ENCODE results near the gene PFN2. TPM values are rescaled to one million over a fixed set of nuclear protein-coding genes. Genes with fewer than 3 reads are reported as not detected.

Gene PFN2
- polyA plus RNA-seq, result 124 TPM
- long read RNA-seq, donor 1, transcript PFN2-203 (3 exons, 1,780 nt), result minor isoform, 14 of 35 reads
- long read RNA-seq, donor 1, transcript PFN2-201 (3 exons, 2,261 nt), result major isoform, 18 of 35 reads
- long read RNA-seq, donor 1, partial matches to known transcripts, result 0 of 35 reads
- long read RNA-seq, donor 1, other reads (novel, unspliced or antisense), result 0 of 35 reads
- long read RNA-seq, donor 2, transcript PFN2-205 (2 exons, 613 nt), result minor isoform, 5 of 93 reads
- long read RNA-seq, donor 2, transcript PFN2-203 (3 exons, 1,780 nt), result major isoform, 45 of 93 reads
- long read RNA-seq, donor 2, transcript PFN2-201 (3 exons, 2,261 nt), result minor isoform, 40 of 93 reads
- long read RNA-seq, donor 2, partial matches to known transcripts, result 0 of 93 reads
- long read RNA-seq, donor 2, other reads (novel, unspliced or antisense), result 0 of 93 reads
- long read RNA-seq, donor 3, result 0 reads
- long read RNA-seq, donor 4, transcript PFN2-201 (3 exons, 2,261 nt), result major isoform, 5 of 9 reads
- long read RNA-seq, donor 4, partial matches to known transcripts, result 0 of 9 reads
- long read RNA-seq, donor 4, other reads (novel, unspliced or antisense), result 0 of 9 reads
- long read RNA-seq, donor 5, transcript PFN2-201 (3 exons, 2,261 nt), result major isoform, 25 of 48 reads
- long read RNA-seq, donor 5, transcript PFN2-203 (3 exons, 1,780 nt), result minor isoform, 22 of 48 reads
- long read RNA-seq, donor 5, partial matches to known transcripts, result 0 of 48 reads
- long read RNA-seq, donor 5, other reads (novel, unspliced or antisense), result 0 of 48 reads
- long read RNA-seq, donor 6, transcript PFN2-201 (3 exons, 2,261 nt), result minor isoform, 24 of 57 reads
- long read RNA-seq, donor 6, transcript PFN2-203 (3 exons, 1,780 nt), result major isoform, 32 of 57 reads
- long read RNA-seq, donor 6, partial matches to known transcripts, result 0 of 57 reads
- long read RNA-seq, donor 6, other reads (novel, unspliced or antisense), result 0 of 57 reads
- long read RNA-seq, donor 7, transcript PFN2-201 (3 exons, 2,261 nt), result minor isoform, 20 of 48 reads
- long read RNA-seq, donor 7, transcript PFN2-203 (3 exons, 1,780 nt), result major isoform, 27 of 48 reads
- long read RNA-seq, donor 7, partial matches to known transcripts, result 0 of 48 reads
- long read RNA-seq, donor 7, other reads (novel, unspliced or antisense), result 0 of 48 reads
- long read RNA-seq, donor 8, transcript PFN2-203 (3 exons, 1,780 nt), result minor isoform, 30 of 73 reads
- long read RNA-seq, donor 8, transcript PFN2-201 (3 exons, 2,261 nt), result major isoform, 40 of 73 reads
- long read RNA-seq, donor 8, partial matches to known transcripts, result 0 of 73 reads
- long read RNA-seq, donor 8, other reads (novel, unspliced or antisense), result 0 of 73 reads
- long read RNA-seq, donor 9, transcript PFN2-203 (3 exons, 1,780 nt), result major isoform, 41 of 79 reads
- long read RNA-seq, donor 9, transcript PFN2-201 (3 exons, 2,261 nt), result minor isoform, 34 of 79 reads
- long read RNA-seq, donor 9, partial matches to known transcripts, result 0 of 79 reads
- long read RNA-seq, donor 9, other reads (novel, unspliced or antisense), result 0 of 79 reads
- long read RNA-seq, donor 10, transcript PFN2-201 (3 exons, 2,261 nt), result minor isoform, 28 of 77 reads
- long read RNA-seq, donor 10, transcript PFN2-203 (3 exons, 1,780 nt), result major isoform, 41 of 77 reads
- long read RNA-seq, donor 10, transcript PFN2-205 (2 exons, 613 nt), result minor isoform, 6 of 77 reads
- long read RNA-seq, donor 10, partial matches to known transcripts, result 0 of 77 reads
- long read RNA-seq, donor 10, other reads (novel, unspliced or antisense), result 0 of 77 reads
- long read RNA-seq, donor 11, transcript PFN2-201 (3 exons, 2,261 nt), result minor isoform, 23 of 50 reads
- long read RNA-seq, donor 11, transcript PFN2-203 (3 exons, 1,780 nt), result major isoform, 25 of 50 reads
- long read RNA-seq, donor 11, partial matches to known transcripts, result 0 of 50 reads
- long read RNA-seq, donor 11, other reads (novel, unspliced or antisense), result 0 of 50 reads

- Histone ChIP-seq H3K27ac (ENCODE audit: low read length) (peak within 1 kb of the TSS; percentile 91), H3K4me3 (ENCODE audit: low read length) (peak within 1 kb of the TSS; percentile 80), H3K4me1 (ENCODE audit: control insufficient read depth, insufficient read depth, low read length) (peaks cover 11% of the 10 kb centered on the region), H3K9me3 (ENCODE audit: control insufficient read depth, low read depth, low read length) (no peaks in the 10 kb centered on the region), H3K27me3 (ENCODE audit: control insufficient read depth, insufficient read depth, low read length) (no peaks in the 10 kb centered on the region), H3K36me3 (ENCODE audit: control insufficient read depth, insufficient read depth, low read length) (peaks cover 5% of the 10 kb centered on the region)
- no CpG with 5 or more reads among the region's 102 CpGs for WGBS (ENCODE audit: insufficient coverage, low lambda C conversion rate)
- DNase-seq, result peak; percentile 62 to 95
Measured at GRCh38 chr3:149970716-149971402, at the start of gene PFN2. TSS of gene PFN2 (minus strand) at chr3:149970895. CDS start at chr3:149970856, 39 bp downstream.

GRCh38 chr3:150015901-150016300 lies 45.2 kb upstream of the PFN2 start:
- Histone ChIP-seq H3K27me3 (ENCODE audit: control insufficient read depth, insufficient read depth, low read length) (no peaks in the 10 kb centered on the region), H3K4me3 (ENCODE audit: low read length) (no peak overlapping the region), H3K27ac (ENCODE audit: low read length) (no peak overlapping the region), H3K36me3 (ENCODE audit: control insufficient read depth, insufficient read depth, low read length) (no peaks in the 10 kb centered on the region), H3K4me1 (ENCODE audit: control insufficient read depth, insufficient read depth, low read length) (no peaks in the 10 kb centered on the region), H3K9me3 (ENCODE audit: control insufficient read depth, low read depth, low read length) (no peaks in the 10 kb centered on the region)
- WGBS (ENCODE audit: insufficient coverage, low lambda C conversion rate), result 100% methylated on average over 1 of the region's 2 CpGs
- DNase-seq, result no peak

GRCh38 chr3:150014782-150015181 lies 44.1 kb upstream of the PFN2 start:
- DNase-seq, result no peak
- H3K4me1 ChIP-seq (ENCODE audit: control insufficient read depth, insufficient read depth, low read length), result no peaks in the 10 kb centered on the region
- H3K9me3 ChIP-seq (ENCODE audit: control insufficient read depth, low read depth, low read length), result no peaks in the 10 kb centered on the region
- no peak overlapping the region for H3K4me3 ChIP-seq (ENCODE audit: low read length)
- H3K27ac ChIP-seq (ENCODE audit: low read length), result no peak overlapping the region
- no peaks in the 10 kb centered on the region for H3K27me3 ChIP-seq (ENCODE audit: control insufficient read depth, insufficient read depth, low read length)
- no peaks in the 10 kb centered on the region for H3K36me3 ChIP-seq (ENCODE audit: control insufficient read depth, insufficient read depth, low read length)

GRCh38 chr3:150013801-150014200 lies 43.1 kb upstream of the PFN2 start:
- no peaks in the 10 kb centered on the region for H3K4me1 ChIP-seq (ENCODE audit: control insufficient read depth, insufficient read depth, low read length)
- no CpG with 5 or more reads among the region's 2 CpGs for WGBS (ENCODE audit: insufficient coverage, low lambda C conversion rate)
- H3K4me3 ChIP-seq (ENCODE audit: low read length), result no peak overlapping the region

GRCh38 chr3:150006794-150007193 lies 36.1 kb upstream of the PFN2 start:
- Histone ChIP-seq H3K4me3 (ENCODE audit: low read length) (no peak overlapping the region), H3K36me3 (ENCODE audit: control insufficient read depth, insufficient read depth, low read length) (no peaks in the 10 kb centered on the region), H3K9me3 (ENCODE audit: control insufficient read depth, low read depth, low read length) (no peaks in the 10 kb centered on the region), H3K27ac (ENCODE audit: low read length) (no peak overlapping the region), H3K27me3 (ENCODE audit: control insufficient read depth, insufficient read depth, low read length) (peaks cover 2% of the 10 kb centered on the region), H3K4me1 (ENCODE audit: control insufficient read depth, insufficient read depth, low read length) (no peaks in the 10 kb centered on the region)
- no peak for DNase-seq

More at GRCh38 chr3:150013801-150014200, 43.1 kb upstream of the PFN2 start:
- Histone ChIP-seq H3K9me3 (ENCODE audit: control insufficient read depth, low read depth, low read length) (no peaks in the 10 kb centered on the region), H3K27ac (ENCODE audit: low read length) (no peak overlapping the region), H3K36me3 (ENCODE audit: control insufficient read depth, insufficient read depth, low read length) (no peaks in the 10 kb centered on the region), H3K27me3 (ENCODE audit: control insufficient read depth, insufficient read depth, low read length) (no peaks in the 10 kb centered on the region)
- no peak for DNase-seq

GRCh38 chr3:150005243-150006112 lies 34.8 kb upstream of the PFN2 start:
- Histone ChIP-seq H3K9me3 (ENCODE audit: control insufficient read depth, low read depth, low read length) (no peaks in the 10 kb centered on the region), H3K4me1 (ENCODE audit: control insufficient read depth, insufficient read depth, low read length) (no peaks in the 10 kb centered on the region), H3K4me3 (ENCODE audit: low read length) (no peak overlapping the region), H3K27ac (ENCODE audit: low read length) (no peak overlapping the region), H3K27me3 (ENCODE audit: control insufficient read depth, insufficient read depth, low read length) (peaks cover 2% of the 10 kb centered on the region), H3K36me3 (ENCODE audit: control insufficient read depth, insufficient read depth, low read length) (no peaks in the 10 kb centered on the region)
- no peak for DNase-seq
- WGBS (ENCODE audit: insufficient coverage, low lambda C conversion rate), result 92% methylated on average over 2 of the region's 4 CpGs

- no peak overlapping the region for H3K27ac ChIP-seq (ENCODE audit: low read length)
- H3K27me3 ChIP-seq (ENCODE audit: control insufficient read depth, insufficient read depth, low read length), result peaks cover 2% of the 10 kb centered on the region
- H3K4me3 ChIP-seq (ENCODE audit: low read length), result no peak overlapping the region
- H3K36me3 ChIP-seq (ENCODE audit: control insufficient read depth, insufficient read depth, low read length), result no peaks in the 10 kb centered on the region
- no peaks in the 10 kb centered on the region for H3K9me3 ChIP-seq (ENCODE audit: control insufficient read depth, low read depth, low read length)
- DNase-seq, result no peak
- no peaks in the 10 kb centered on the region for H3K4me1 ChIP-seq (ENCODE audit: control insufficient read depth, insufficient read depth, low read length)
Measured at GRCh38 chr3:150000641-150001040, 29.9 kb upstream of the PFN2 start.

GRCh38 chr3:149999421-149999820 lies 28.7 kb upstream of the PFN2 start:
- DNase-seq, result no peak
- Histone ChIP-seq H3K4me3 (ENCODE audit: low read length) (no peak overlapping the region), H3K9me3 (ENCODE audit: control insufficient read depth, low read depth, low read length) (peaks cover under 1% of the 10 kb centered on the region), H3K4me1 (ENCODE audit: control insufficient read depth, insufficient read depth, low read length) (no peaks in the 10 kb centered on the region), H3K36me3 (ENCODE audit: control insufficient read depth, insufficient read depth, low read length) (no peaks in the 10 kb centered on the region), H3K27ac (ENCODE audit: low read length) (no peak overlapping the region), H3K27me3 (ENCODE audit: control insufficient read depth, insufficient read depth, low read length) (peaks cover 2% of the 10 kb centered on the region)
- WGBS (ENCODE audit: insufficient coverage, low lambda C conversion rate), result no CpG with 5 or more reads among the region's 4 CpGs

All from large intestine (tissue), 12 donors.